ENCODE data around the gene KLHL33. TPM values are rescaled to one million over a fixed set of nuclear protein-coding genes. Genes with fewer than 3 reads are reported as not detected.

The KLHL33 gene
- total RNA-seq, 2 donors from 2014 or later, result 0.04 to 0.09 TPM

Other genes with a start within 250 kb of the KLHL33 start
- gene OR11G2, start 245.3 kb downstream of the KLHL33 start, total RNA-seq, result not detected
- not detected for gene OR11H6, start 212.5 kb downstream of the KLHL33 start, total RNA-seq
- gene OR11H7, start 207.2 kb downstream of the KLHL33 start, total RNA-seq, result not detected
- not detected for gene OR11H4, start 196.9 kb downstream of the KLHL33 start, total RNA-seq
- 10 to 100 TPM in 1 of 2 donors, 1 to 10 TPM in 1; 5.7 to 21.6 TPM for gene TTC5, start 130.2 kb downstream of the KLHL33 start, total RNA-seq
- gene CCNB1IP1, start 102.9 kb downstream of the KLHL33 start, total RNA-seq, result 100 to 1,000 TPM in 1 of 2 donors, 10 to 100 TPM in 1; 56.8 to 122 TPM
- gene PARP2, start 92.5 kb downstream of the KLHL33 start, total RNA-seq, result 100 to 1,000 TPM in 1 of 2 donors, 10 to 100 TPM in 1; 45.9 to 121 TPM
- 10 to 100 TPM; 43.3 to 69.8 TPM for gene TEP1, start 22.7 kb downstream of the KLHL33 start, total RNA-seq
- 10 to 100 TPM; 43.3 to 58.6 TPM for gene OSGEP, start 18.6 kb upstream of the KLHL33 start, total RNA-seq
- 100 to 1,000 TPM; 171 to 234 TPM for gene APEX1, start 19.1 kb upstream of the KLHL33 start, total RNA-seq
- 10 to 100 TPM; 29.1 to 90.2 TPM for gene PIP4P1, start 25.3 kb upstream of the KLHL33 start, total RNA-seq
- gene PNP, start 33.2 kb upstream of the KLHL33 start, total RNA-seq, result 100 to 1,000 TPM; 167 to 241 TPM
- gene RNASE10, start 69.4 kb upstream of the KLHL33 start, total RNA-seq, result under 1 TPM; 0.43 to 0.71 TPM
- not detected for gene RNASE9, start 124.9 kb upstream of the KLHL33 start, total RNA-seq
- gene RNASE11, start 151.8 kb upstream of the KLHL33 start, total RNA-seq, result not detected
- gene RNASE12, start 155.2 kb upstream of the KLHL33 start, total RNA-seq, result not detected
- not detected for gene OR6S1, start 205.5 kb upstream of the KLHL33 start, total RNA-seq
- under 1 TPM; 0.23 to 0.60 TPM for gene RNASE4, start 248.4 kb upstream of the KLHL33 start, total RNA-seq

All from activated naive CD4-positive, alpha-beta T cell treated with anti-CD3 and anti-CD28 coated beads, Interleukin-2, amount 50 U/mL, for 72 hours (primary cell).